Endothelial cell of umbilical vein (primary cell): ENCODE data around the gene PRIM2. TPM values are rescaled to one million over a fixed set of nuclear protein-coding genes. Genes with fewer than 3 reads are reported as not detected.

Source experiments
- BruUV-seq: library from RNA; stranded (reverse); fragments of 400-500 nt; replicated peaks from 2 replicates; lab custom pipeline; 2021; lab: Mats Ljungman, UMichigan
- CTCF ChIA-PET: fragments of 300-600, 350-600 bp; sonication (Branson Sonifier 250); formaldehyde crosslinking; loops from one replicate; lab custom pipeline; 2021; ENCODE audit warnings: antibody characterized with exemption, inconsistent platforms; lab: Charles Lee
- POLR2A ChIA-PET: fragments of 300-600, 350-600 bp; sonication (Branson Sonifier 250); formaldehyde crosslinking; loops from one replicate; lab custom pipeline; 2021; ENCODE audit warnings: antibody characterized with exemption, inconsistent platforms; lab: Charles Lee
- DNase-seq: peaks from one replicate; pipeline ENCODE4 v3.0.0-alpha.2; 2011; ENCODE audit warnings: low read depth, low spot score
- FAIRE-seq: peaks from 2 replicates; lab custom pipeline; 2011; peaks lifted over from hg19 to GRCh38; lab: Jason Lieb, UNC
- H2AFZ ChIP-seq: 2 replicates; pipeline ENCODE4 v1.6.0; 2012; ENCODE audit warnings: low read depth, low read length, control low read depth, inconsistent platforms
- H3K27ac ChIP-seq: 2 replicates; pipeline ENCODE4 v1.5.1; 2011; ENCODE audit warnings: low read depth, mild to moderate bottlenecking, control low read depth, low read length, moderate library complexity; ENCODE audit not compliant: insufficient read depth
- H3K27me3 ChIP-seq, 2 experiments: 2 replicates each; pipeline versions ENCODE4 v1.6.0 to v1.6.1; 2011; ENCODE audit warnings: low read length in 2 of 2, mixed read lengths in 1 of 2; ENCODE audit not compliant: control insufficient read depth in 2 of 2, insufficient read depth in 2 of 2
- H3K36me3 ChIP-seq, 2 experiments: 2 replicates in 1 of 2; 3 replicates in 1 of 2; pipeline ENCODE4 v1.5.1; 2011; ENCODE audit warnings: low read length in 2 of 2, mild to moderate bottlenecking in 1 of 2, moderate library complexity in 1 of 2; ENCODE audit not compliant: control insufficient read depth in 2 of 2, insufficient read depth in 2 of 2; ENCODE audit errors: extremely low read depth in 1 of 2
- H3K4me1 ChIP-seq: 3 replicates; pipeline ENCODE4 v1.5.1; 2011; ENCODE audit warnings: mild to moderate bottlenecking, low read length; ENCODE audit not compliant: control insufficient read depth, insufficient read depth; ENCODE audit errors: extremely low read depth
- H3K4me2 ChIP-seq: 2 replicates; pipeline ENCODE4 v1.6.1; 2011; ENCODE audit warnings: low read length, control low read depth, mixed read lengths; ENCODE audit not compliant: insufficient read depth
- H3K4me3 ChIP-seq, 3 experiments: fragments of 200-600 bp in 1 of 3; sonication (generic), shearing (Covaris generic) in 1 of 3; replicated peaks in 1 of 3; 2 replicates each; pipeline ENCODE4 v1.5.1; 2011 to 2016; ENCODE audit warnings: control low read depth in 3 of 3, low read length in 3 of 3, mild to moderate bottlenecking in 2 of 3, inconsistent platforms in 1 of 3, low read depth in 1 of 3, moderate library complexity in 1 of 3; ENCODE audit not compliant: insufficient read depth in 1 of 3
- H3K79me2 ChIP-seq: 2 replicates; pipeline ENCODE4 v1.6.0; 2012; ENCODE audit warnings: low read length, inconsistent platforms; ENCODE audit not compliant: control insufficient read depth, insufficient read depth
- H3K9ac ChIP-seq: replicated peaks from 2 replicates; pipeline ENCODE3; 2011; ENCODE audit warnings: low read length, control low read depth; ENCODE audit not compliant: insufficient read depth; ENCODE audit errors: extremely low read depth
- H3K9me1 ChIP-seq: replicated peaks from 3 replicates; pipeline ENCODE4 v1.6.0; 2011; ENCODE audit warnings: mild to moderate bottlenecking, low read length; ENCODE audit not compliant: control insufficient read depth, insufficient read depth; ENCODE audit errors: extremely low read depth
- H3K9me3 ChIP-seq: replicated peaks from 2 replicates; pipeline ENCODE4 v1.5.1; 2012; ENCODE audit warnings: low read length, inconsistent platforms; ENCODE audit not compliant: control insufficient read depth, insufficient read depth
- H4K20me1 ChIP-seq: replicated peaks from 2 replicates; pipeline ENCODE3; 2011; ENCODE audit warnings: mild to moderate bottlenecking, low read length; ENCODE audit not compliant: control insufficient read depth, insufficient read depth; ENCODE audit errors: extremely low read depth
- CTCF ChIP-seq, 2 donors: IDR thresholded peaks; 1 replicate in 1 of 2; 2 replicates in 1 of 2; pipeline ENCODE4 v1.5.1; 2011; ENCODE audit warnings: low read length in 2 of 2, mild to moderate bottlenecking in 2 of 2, moderate library complexity in 2 of 2, control low read depth in 1 of 2, inconsistent platforms in 1 of 2, low read depth in 1 of 2; ENCODE audit not compliant: insufficient read depth in 1 of 2; ENCODE audit errors: extremely low read depth in 1 of 2
- EZH2 ChIP-seq: IDR thresholded peaks from 2 replicates; pipeline ENCODE4 v1.6.1; 2012; ENCODE audit warnings: borderline replicate concordance, low read depth, mild to moderate bottlenecking, moderate library complexity, low read length, inconsistent platforms; ENCODE audit not compliant: severe bottlenecking
- FOS ChIP-seq: IDR thresholded peaks from 2 replicates; pipeline ENCODE4 v1.6.1; 2011; ENCODE audit warnings: mild to moderate bottlenecking, low read length, moderate library complexity, borderline replicate concordance; ENCODE audit not compliant: insufficient read depth
- GATA2 ChIP-seq: IDR thresholded peaks from 2 replicates; pipeline ENCODE4 v1.7.0; 2011; ENCODE audit warnings: low read depth, mild to moderate bottlenecking, moderate library complexity, mixed read lengths, low read length; ENCODE audit not compliant: insufficient read length, insufficient read depth
- JUN ChIP-seq: IDR thresholded peaks from 2 replicates; pipeline ENCODE4 v1.6.1; 2011; ENCODE audit warnings: borderline replicate concordance, low read depth; ENCODE audit not compliant: insufficient read length, insufficient read depth
- MAX ChIP-seq: IDR thresholded peaks from 2 replicates; pipeline ENCODE4 v1.6.1; 2011; ENCODE audit not compliant: insufficient read depth, insufficient read length
- MYC ChIP-seq: IDR thresholded peaks from one replicate; pipeline ENCODE4 v1.6.1; 2011; ENCODE audit warnings: mild to moderate bottlenecking, low read depth, low read length
- POLR2A ChIP-seq: IDR thresholded peaks from 2 replicates; pipeline ENCODE4 v1.6.1; 2012; ENCODE audit warnings: low read depth, mild to moderate bottlenecking, control low read depth, low read length
- POLR2AphosphoS5 ChIP-seq: IDR thresholded peaks from 2 replicates; pipeline ENCODE4 v1.6.1; 2012; ENCODE audit warnings: low read depth, mild to moderate bottlenecking, control low read depth, low read length, moderate library complexity; ENCODE audit not compliant: insufficient read depth
- dilution Hi-C: fragments of 300-500 bp; cut with MboI; formaldehyde crosslinking; loops from one replicate; pipeline ENCODE4 v1.15.0; 2019; ENCODE audit warnings: low sequenced_read_pairs; ENCODE audit not compliant: extremely low pct_ligation_motif_present
- intact Hi-C: fragments of 100-400 bp; cut with micrococcal nuclease; formaldehyde crosslinking; loops from one replicate; pipeline ENCODE4 v1.10.0; 2022
- polyA plus RNA-seq, 4 experiments: library from polyadenylated mRNA; depleted of rRNA in 3 of 4; stranded (reverse) in 3 of 4; unstranded in 1 of 4; fragments of >200 nt; gene quantifications; 2 replicates each; pipeline versions ENCODE4 v1.2.1 to v1.2.3, GENCODE V29; 2011 to 2012; ENCODE audit warnings: missing spikeins in 1 of 4
- total RNA-seq: library from RNA; stranded (reverse); gene quantifications from 2 replicates; pipeline ENCODE4 v1.2.3, GENCODE V29; 2021

PRIM2 gene
- total and polyA plus RNA-seq, 2 donors (not counting 3 experiments of a cell fraction or from before 2014, with no cell fraction given) = 5.3 to 21.0 TPM

GRCh38 chr6:57315111-57315510 lies 2.3 kb upstream of the PRIM2 start:
- H3K4me1 ChIP-seq = peaks cover 34% of the 10 kb centered on the region
- H4K20me1 ChIP-seq = no peaks in the 10 kb centered on the region
- ChIA-PET POLR2A (interaction anchor here (1.1 to 1.4 kb wide), 2 partner anchors 143 to 360 kb away, joined by 3 to 4 read pairs; partner anchors contain the start of genes BAG2 and BEND6), CTCF (interaction anchor here (1.0 to 4.8 kb wide), 15 partner anchors 9 to 953 kb away, joined by 3 to 170 read pairs (median 4); partner anchors contain the start of genes BAG2, BEND6 and RAB23)
- intact Hi-C loops (loop anchor here (5.0 to 10.0 kb wide), 3 partner anchors 223 to 670 kb away; partner anchors contain the start of genes DST and ZNF451), dilution Hi-C loops (loop anchor here (25.0 kb wide), 1 partner anchor 703 kb away; no protein-coding TSS in a partner anchor)
- no peaks in the 10 kb centered on the region for H3K9me3 ChIP-seq
- no peak overlapping the region for H2AFZ ChIP-seq
- no peaks in the 10 kb centered on the region for H3K9me1 ChIP-seq
- H3K4me3 ChIP-seq = no peak overlapping the region
- no peak overlapping the region for H3K9ac ChIP-seq
- peaks cover 18% of the 10 kb centered on the region for H3K79me2 ChIP-seq
- no peak overlapping the region for H3K4me2 ChIP-seq
- TF ChIP-seq FOS (no peak), POLR2A (no peak), MAX (no peak), GATA2 (no peak), MYC (no peak), JUN (no peak), EZH2 (no peak), CTCF (IDR thresholded peaks at IDR 0.05; ENCODE audit: extremely low read depth in 1 of 2, insufficient read depth in 1 of 2, low read depth in 1 of 2, low read length in 2 of 2) (no peak), POLR2AphosphoS5 (no peak)
- no peak overlapping the region for H3K27ac ChIP-seq
- FAIRE-seq (no peak), DNase-seq (no peak)
- peaks cover 0 to 6% of the 10 kb centered on the region in 2 experiments for H3K36me3 ChIP-seq
- no TSS peak for BruUV-seq
- no peaks in the 10 kb centered on the region for H3K27me3 ChIP-seq
